ENCODE measurements around the gene SAT1. TPM values are rescaled to one million over a fixed set of nuclear protein-coding genes. Genes with fewer than 3 reads are reported as not detected.

Gene SAT1
- total RNA-seq, 4 donors from 2014 or later: 557 to 1,009 (median 639) TPM

- TF ChIP-seq CTCF (IDR thresholded peaks at IDR 0.05): no peak
- TF ChIP-seq POLR2A (IDR thresholded peaks at IDR 0.05): no peak
- no peak for TF ChIP-seq EP300 (IDR thresholded peaks at IDR 0.05)
- Histone ChIP-seq H3K9me3 (no peaks in the 10 kb centered on the region), H3K27me3 (peaks cover 0 to 5% of the 10 kb centered on the region in 2 donors), H3K4me1 (peaks cover 0 to 4% (median 0%) of the 10 kb centered on the region in 4 donors), H3K36me3 (no peaks in the 10 kb centered on the region), H3K4me3 (no peak overlapping the region), H3K27ac (peak overlapping the region in 2 of 4 donors; percentile 73 to 74)
- 77 to 81% methylated on average over 12 of the region's 12 CpGs for WGBS, 2 donors
- no peak for DNase-seq (ENCODE audit: low spot score in 2 of 2)
Measured at GRCh38 chrX:23797371-23798128, 14.6 kb downstream of the SAT1 start.

GRCh38 chrX:23799469-23800065, 16.6 kb downstream of the SAT1 start:
- no peak for TF ChIP-seq EP300 (IDR thresholded peaks at IDR 0.05)
- no peak for TF ChIP-seq CTCF (IDR thresholded peaks at IDR 0.05)
- no peak for TF ChIP-seq POLR2A (IDR thresholded peaks at IDR 0.05)
- no peaks in the 10 kb centered on the region for H3K9me3 ChIP-seq
- H3K27ac ChIP-seq: peak overlapping the region in 1 of 4 donors; percentile 61
- H3K27me3 ChIP-seq: no peaks in the 10 kb centered on the region
- peaks cover 0 to 4% (median 0%) of the 10 kb centered on the region in 4 donors for H3K4me1 ChIP-seq
- DNase-seq (ENCODE audit: low spot score in 2 of 2): no peak
- no peaks in the 10 kb centered on the region for H3K36me3 ChIP-seq
- 76 to 84% methylated on average over 6 of the region's 6 CpGs for WGBS, 2 donors
- H3K4me3 ChIP-seq: no peak overlapping the region

GRCh38 chrX:23802431-23802830, 19.5 kb downstream of the SAT1 start:
- TF ChIP-seq CTCF (IDR thresholded peaks at IDR 0.05): no peak
- peak in 1 of 2 donors; percentile 21 for TF ChIP-seq EP300 (IDR thresholded peaks at IDR 0.05)
- TF ChIP-seq POLR2A (IDR thresholded peaks at IDR 0.05): no peak
- Histone ChIP-seq H3K36me3 (no peaks in the 10 kb centered on the region), H3K4me1 (peaks cover 0 to 4% (median 0%) of the 10 kb centered on the region in 4 donors), H3K27ac (peak overlapping the region in 1 of 4 donors; percentile 74), H3K9me3 (no peaks in the 10 kb centered on the region), H3K4me3 (no peak overlapping the region), H3K27me3 (no peaks in the 10 kb centered on the region)
- DNase-seq (ENCODE audit: low spot score in 2 of 2): no peak
- WGBS, 2 donors: 87 to 89% methylated on average over 5 of the region's 5 CpGs

- no peak overlapping the region for H3K4me3 ChIP-seq
- WGBS, 2 donors: 51 to 67% methylated on average over 5 of the region's 5 CpGs
- no peak for DNase-seq (ENCODE audit: low spot score in 2 of 2)
- TF ChIP-seq POLR2A (IDR thresholded peaks at IDR 0.05) (no peak), CTCF (IDR thresholded peaks at IDR 0.05) (no peak), EP300 (IDR thresholded peaks at IDR 0.05) (peak in 1 of 2 donors; percentile 77)
- H3K4me1 ChIP-seq: peaks cover 0 to 4% (median 0%) of the 10 kb centered on the region in 4 donors
- no peaks in the 10 kb centered on the region for H3K36me3 ChIP-seq
- H3K27me3 ChIP-seq: no peaks in the 10 kb centered on the region
- H3K9me3 ChIP-seq: no peaks in the 10 kb centered on the region
- peak overlapping the region in 3 of 4 donors; percentile 40 to 74 (median 53) for H3K27ac ChIP-seq
Measured at GRCh38 chrX:23803931-23804381, 21.0 kb downstream of the SAT1 start.

GRCh38 chrX:23804578-23804977, 21.6 kb downstream of the SAT1 start:
- H3K27ac ChIP-seq: peak overlapping the region in 2 of 4 donors; percentile 53 to 74
- 83 to 89% methylated on average over 2 to 3 of the region's 3 CpGs for WGBS, 2 donors
- H3K36me3 ChIP-seq: no peaks in the 10 kb centered on the region

More at GRCh38 chrX:23804578-23804977, 21.6 kb downstream of the SAT1 start:
- Histone ChIP-seq H3K4me3 (no peak overlapping the region), H3K27me3 (no peaks in the 10 kb centered on the region), H3K9me3 (no peaks in the 10 kb centered on the region), H3K4me1 (peaks cover 0 to 4% (median 0%) of the 10 kb centered on the region in 4 donors)
- DNase-seq (ENCODE audit: low spot score in 2 of 2): no peak
- TF ChIP-seq CTCF (IDR thresholded peaks at IDR 0.05) (no peak), POLR2A (IDR thresholded peaks at IDR 0.05) (no peak), EP300 (IDR thresholded peaks at IDR 0.05) (no peak)

All from tibial nerve (tissue), 4 donors.